Sigmoid colon (tissue), 4 donors: ENCODE data around the gene GRIK3.

ENCODE experiments used
- EP300 ChIP-seq, 4 donors: sonication (generic); formaldehyde crosslinking; IDR thresholded peaks; one replicate each; pipeline ENCODE4 v1.6.1; 2017; ENCODE audit warnings: antibody characterized with exemption in 4 of 4
- POLR2A ChIP-seq, 2 donors: fragments of 450-650 bp; IDR thresholded peaks; one replicate each; pipeline ENCODE4 v1.6.1; 2016; ENCODE audit warnings: antibody characterized with exemption in 2 of 2, mild to moderate bottlenecking in 2 of 2, moderate library complexity in 2 of 2
- POLR2AphosphoS5 ChIP-seq, 4 donors: sonication (generic); formaldehyde crosslinking; IDR thresholded peaks; one replicate each; pipeline ENCODE4 v1.6.1; 2017; ENCODE audit warnings: antibody characterized with exemption in 4 of 4
- TF ChIP-seq, protein P1 (sequence below), 4 experiments: fragments of 450-650 bp in 3 of 4; fragments of 200-600 bp in 1 of 4; IDR thresholded peaks; one replicate each; pipeline ENCODE4 v1.5.1; 2016 to 2019; ENCODE audit warnings: antibody characterized with exemption in 4 of 4, mild to moderate bottlenecking in 3 of 4, moderate library complexity in 2 of 4

DNA sequence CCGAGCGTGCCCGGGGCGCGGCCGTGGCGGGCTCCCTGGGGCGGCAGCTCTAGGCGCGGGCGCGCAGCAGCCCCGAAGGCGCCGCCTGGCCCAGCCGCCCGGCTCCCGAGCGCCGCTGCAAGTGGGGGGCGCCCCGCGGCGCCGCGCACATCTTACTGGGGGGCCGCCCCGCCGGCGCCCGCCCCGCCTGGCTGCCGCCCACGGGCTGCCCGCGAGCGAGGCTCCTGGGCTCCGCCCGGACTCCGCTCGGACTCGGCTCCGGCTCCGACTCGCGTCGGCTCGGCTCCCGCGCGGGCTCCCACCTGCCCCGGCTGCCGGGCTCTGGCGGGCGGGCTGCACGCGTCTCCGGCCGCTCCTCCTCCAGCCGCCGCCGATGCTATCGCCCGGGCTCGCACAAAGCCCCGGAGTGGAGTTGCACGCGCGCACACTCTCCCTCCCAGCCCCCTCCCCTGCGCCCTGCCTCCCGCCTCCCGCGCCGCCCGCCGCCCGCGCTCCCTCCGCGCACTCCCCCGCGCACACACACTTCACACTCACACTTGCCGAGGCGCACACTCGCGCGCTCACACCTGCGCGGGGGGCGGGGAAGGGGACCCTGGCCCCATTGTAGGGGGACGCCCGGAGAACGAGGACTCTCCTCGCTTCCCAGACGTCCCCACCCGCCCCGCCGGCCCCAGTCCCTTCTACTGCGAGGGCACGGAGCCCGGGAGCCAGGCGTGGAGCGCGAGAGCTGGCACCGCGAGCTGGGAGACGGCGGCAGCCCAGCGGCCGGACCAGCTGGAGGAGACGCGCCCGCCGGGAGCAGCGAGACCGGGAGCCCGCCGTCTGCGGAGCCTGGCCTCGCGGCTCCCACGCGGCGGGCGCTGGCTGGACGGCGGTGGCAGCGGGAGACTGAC, at the start of gene GRIK3:
- TF ChIP-seq POLR2AphosphoS5 (IDR thresholded peaks at IDR 0.05) (peak in 1 of 4 donors; percentile 13), POLR2A (IDR thresholded peaks at IDR 0.05) (no peak), EP300 (IDR thresholded peaks at IDR 0.05) (no peak)
- TF ChIP-seq, protein P1, sequence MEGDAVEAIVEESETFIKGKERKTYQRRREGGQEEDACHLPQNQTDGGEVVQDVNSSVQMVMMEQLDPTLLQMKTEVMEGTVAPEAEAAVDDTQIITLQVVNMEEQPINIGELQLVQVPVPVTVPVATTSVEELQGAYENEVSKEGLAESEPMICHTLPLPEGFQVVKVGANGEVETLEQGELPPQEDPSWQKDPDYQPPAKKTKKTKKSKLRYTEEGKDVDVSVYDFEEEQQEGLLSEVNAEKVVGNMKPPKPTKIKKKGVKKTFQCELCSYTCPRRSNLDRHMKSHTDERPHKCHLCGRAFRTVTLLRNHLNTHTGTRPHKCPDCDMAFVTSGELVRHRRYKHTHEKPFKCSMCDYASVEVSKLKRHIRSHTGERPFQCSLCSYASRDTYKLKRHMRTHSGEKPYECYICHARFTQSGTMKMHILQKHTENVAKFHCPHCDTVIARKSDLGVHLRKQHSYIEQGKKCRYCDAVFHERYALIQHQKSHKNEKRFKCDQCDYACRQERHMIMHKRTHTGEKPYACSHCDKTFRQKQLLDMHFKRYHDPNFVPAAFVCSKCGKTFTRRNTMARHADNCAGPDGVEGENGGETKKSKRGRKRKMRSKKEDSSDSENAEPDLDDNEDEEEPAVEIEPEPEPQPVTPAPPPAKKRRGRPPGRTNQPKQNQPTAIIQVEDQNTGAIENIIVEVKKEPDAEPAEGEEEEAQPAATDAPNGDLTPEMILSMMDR (IDR thresholded peaks at IDR 0.05): no peak
